ENCODE results near the gene ZNF423.

ZNF423 gene

GRCh38 chr16:49556606-49557446, 299.1 kb downstream of the ZNF423 start:
- intact Hi-C loops (cut with DNase I; ENCODE audit: low total_unique reads), result no loop called here
- Histone ChIP-seq H3K27ac (no peak overlapping the region), H3K27me3 (no peaks in the 10 kb centered on the region), H3K4me1 (peaks cover 0 to 19% (median 8%) of the 10 kb centered on the region in 4 donors), H3K36me3 (no peaks in the 10 kb centered on the region), H3K9me3 (no peaks in the 10 kb centered on the region), H3K4me3 (no peak overlapping the region)
- TF ChIP-seq CTCF (IDR thresholded peaks at IDR 0.05), result peak; percentile 36 to 37
- DNase-seq, result no peak

GRCh38 chr16:49556249-49556605, 299.7 kb downstream of the ZNF423 start:
- no peaks in the 10 kb centered on the region for H3K9me3 ChIP-seq
- H3K27ac ChIP-seq, result no peak overlapping the region
- peaks cover 0 to 19% (median 8%) of the 10 kb centered on the region in 4 donors for H3K4me1 ChIP-seq
- intact Hi-C loops (cut with DNase I; ENCODE audit: low total_unique reads), result no loop called here
- H3K4me3 ChIP-seq, result no peak overlapping the region
- H3K27me3 ChIP-seq, result no peaks in the 10 kb centered on the region
- TF ChIP-seq CTCF (IDR thresholded peaks at IDR 0.05), result no peak
- DNase-seq, result no peak
- no peaks in the 10 kb centered on the region for H3K36me3 ChIP-seq

GRCh38 chr16:49554681-49555080, 301.2 kb downstream of the ZNF423 start:
- no peak overlapping the region for H3K27ac ChIP-seq
- H3K27me3 ChIP-seq, result no peaks in the 10 kb centered on the region
- no peak overlapping the region for H3K4me3 ChIP-seq
- DNase-seq, result no peak
- intact Hi-C loops (cut with DNase I; ENCODE audit: low total_unique reads), result no loop called here
- H3K36me3 ChIP-seq, result no peaks in the 10 kb centered on the region
- no peak for TF ChIP-seq CTCF (IDR thresholded peaks at IDR 0.05)
- peaks cover 0 to 8% (median 0%) of the 10 kb centered on the region in 4 donors for H3K4me1 ChIP-seq
- H3K9me3 ChIP-seq, result no peaks in the 10 kb centered on the region

GRCh38 chr16:49552313-49552928, 303.5 kb downstream of the ZNF423 start:
- no peaks in the 10 kb centered on the region for H3K36me3 ChIP-seq
- no peaks in the 10 kb centered on the region for H3K27me3 ChIP-seq
- peaks cover 0 to 7% (median 0%) of the 10 kb centered on the region in 4 donors for H3K4me1 ChIP-seq
- no peak overlapping the region for H3K27ac ChIP-seq
- no peak for TF ChIP-seq CTCF (IDR thresholded peaks at IDR 0.05)
- no peak overlapping the region for H3K4me3 ChIP-seq
- DNase-seq, result no peak
- intact Hi-C loops (cut with DNase I; ENCODE audit: low total_unique reads), result no loop called here
- H3K9me3 ChIP-seq, result no peaks in the 10 kb centered on the region

GRCh38 chr16:49550666-49551065, 305.2 kb downstream of the ZNF423 start:
- H3K36me3 ChIP-seq, result no peaks in the 10 kb centered on the region
- H3K4me3 ChIP-seq, result no peak overlapping the region
- DNase-seq, result no peak
- H3K27me3 ChIP-seq, result no peaks in the 10 kb centered on the region
- H3K27ac ChIP-seq, result no peak overlapping the region
- TF ChIP-seq CTCF (IDR thresholded peaks at IDR 0.05), result no peak
- H3K9me3 ChIP-seq, result no peaks in the 10 kb centered on the region
- intact Hi-C loops (cut with DNase I; ENCODE audit: low total_unique reads), result no loop called here
- H3K4me1 ChIP-seq, result no peaks in the 10 kb centered on the region

All from tibial artery (tissue), 4 donors.